HEK293 (cell line): ENCODE measurements around the gene BAZ1A.

Source experiments
- ATF2 ChIP-seq: fragments of 450-650 bp; formaldehyde crosslinking; IDR thresholded peaks from 2 replicates; pipeline ENCODE4 v1.5.1; 2016; ENCODE audit warnings: missing biosample characterization, missing genetic modification characterization, low read depth
- CTCF ChIP-seq: fragments of 450-650 bp; formaldehyde crosslinking; IDR thresholded peaks from 2 replicates; pipeline ENCODE4 v1.5.1; 2016; ENCODE audit warnings: missing biosample characterization, missing genetic modification characterization
- MYNN ChIP-seq: fragments of 450-650 bp; formaldehyde crosslinking; IDR thresholded peaks from 2 replicates; pipeline ENCODE4 v1.5.1; 2016; ENCODE audit warnings: missing biosample characterization, missing genetic modification characterization, borderline replicate concordance
- PBX3 ChIP-seq: sonication (generic); formaldehyde crosslinking; IDR thresholded peaks from 2 replicates; pipeline ENCODE4 v1.8.1; 2022; ENCODE audit warnings: mild to moderate bottlenecking, moderate library complexity, missing genetic modification reagents
- REST ChIP-seq: fragments of 450-650 bp; formaldehyde crosslinking; IDR thresholded peaks from 2 replicates; pipeline ENCODE4 v1.5.1; 2016; ENCODE audit warnings: missing biosample characterization, missing genetic modification characterization
- TCF7L2 ChIP-seq: IDR thresholded peaks from 2 replicates; pipeline ENCODE4 v1.6.1; 2011; ENCODE audit warnings: low read depth, mild to moderate bottlenecking, inconsistent platforms, low read length, moderate library complexity, borderline replicate concordance
- ZBTB49 ChIP-seq: fragments of 450-650 bp; formaldehyde crosslinking; IDR thresholded peaks from 2 replicates; pipeline ENCODE4 v1.5.1; 2016; ENCODE audit warnings: missing biosample characterization, missing genetic modification characterization, low read depth
- ZNF426 ChIP-seq: fragments of 450-650 bp; formaldehyde crosslinking; IDR thresholded peaks from 2 replicates; pipeline ENCODE4 v1.5.1; 2017; ENCODE audit warnings: missing biosample characterization, missing genetic modification characterization, mild to moderate bottlenecking, inconsistent platforms, moderate library complexity
- ZNF626 ChIP-seq: fragments of 450-650 bp; sonication (Bioruptor Pico); formaldehyde crosslinking; IDR thresholded peaks from 2 replicates; pipeline ENCODE4 v1.5.1; 2018; ENCODE audit warnings: missing biosample characterization, missing genetic modification characterization, inconsistent platforms
- ZNF768 ChIP-seq: fragments of 450-650 bp; formaldehyde crosslinking; IDR thresholded peaks from 2 replicates; pipeline ENCODE4 v1.5.1; 2018; ENCODE audit warnings: missing biosample characterization, mild to moderate bottlenecking, missing genetic modification characterization

GRCh38 chr14:34863844-34864243, 11.3 kb downstream of the BAZ1A start:
- TF ChIP-seq CTCF (no peak), PBX3 (CRISPR knock-in tag) (no peak), ZNF426 (no peak), ZBTB49 (no peak), ZNF626 (tag by site-specific recombination) (no peak), REST (tag by site-specific recombination) (no peak), ATF2 (tag by site-specific recombination) (no peak), MYNN (tag by site-specific recombination) (no peak), TCF7L2 (no peak), ZNF768 (tag by site-specific recombination) (no peak)
